OCI-LY3 (cell line): ENCODE results near the gene KRTAP10-11.

Source experiments
- H2AFZ ChIP-seq: fragments of 200-600, 300-600 bp; shearing (Covaris generic); 2 replicates; pipeline ENCODE4 v1.6.0; 2014; ENCODE audit warnings: antibody characterized with exemption, low read depth, low read length
- H3K27ac ChIP-seq: fragments of 200-600, 300-600 bp; sonication (generic); 2 replicates; pipeline ENCODE4 v1.5.1; 2014; ENCODE audit warnings: mild to moderate bottlenecking, low read length, moderate library complexity, mixed read lengths
- H3K27me3 ChIP-seq: fragments of 200-600, 300-600 bp; sonication (generic); 2 replicates; pipeline ENCODE4 v1.6.1; 2014; ENCODE audit warnings: low read depth, low read length, mixed read lengths
- H3K36me3 ChIP-seq: fragments of 200-600, 300-600 bp; sonication (generic); replicated peaks from 2 replicates; pipeline ENCODE3; 2014; ENCODE audit warnings: low read depth, low read length, mixed read lengths
- H3K4me1 ChIP-seq: fragments of 300-600, 200-600 bp; sonication (generic); 2 replicates; pipeline ENCODE4 v1.6.1; 2014; ENCODE audit warnings: low read length, mixed read lengths
- H3K4me2 ChIP-seq: fragments of 200-600, 300-600 bp; sonication (generic); 2 replicates; pipeline ENCODE4 v1.6.1; 2014; ENCODE audit warnings: low read length, mixed read lengths
- H3K4me3 ChIP-seq: fragments of 300-600, 200-600 bp; sonication (generic); 2 replicates; pipeline ENCODE4 v1.5.1; 2014; ENCODE audit warnings: antibody characterized with exemption, mild to moderate bottlenecking, low read length, moderate library complexity
- H3K79me2 ChIP-seq: fragments of 300-600, 200-600 bp; shearing (Covaris generic); 2 replicates; pipeline ENCODE4 v1.6.1; 2014; ENCODE audit warnings: mild to moderate bottlenecking, low read length, mixed read lengths
- H3K9ac ChIP-seq: fragments of 300-600, 200-600 bp; shearing (Covaris generic); 2 replicates; pipeline ENCODE4 v1.6.0; 2014; ENCODE audit warnings: mild to moderate bottlenecking, low read length, moderate library complexity
- H3K9me3 ChIP-seq: fragments of 200-600, 300-600 bp; shearing (Covaris generic); 2 replicates; pipeline ENCODE4 v1.6.1; 2014; ENCODE audit warnings: low read length, mixed read lengths; ENCODE audit not compliant: insufficient read depth
- H4K20me1 ChIP-seq: fragments of 200-600, 300-600 bp; sonication (generic); 2 replicates; pipeline ENCODE4 v1.6.1; 2016; ENCODE audit warnings: low read length, mixed read lengths; ENCODE audit not compliant: insufficient read depth
- CTCF ChIP-seq: fragments of 200-600, 300-600 bp; sonication (generic); IDR thresholded peaks from 2 replicates; pipeline ENCODE4 v1.5.1; 2014; ENCODE audit warnings: antibody characterized with exemption, low read length, low read depth
- EZH2phosphoT487 ChIP-seq: fragments of 200-600 bp; shearing (Covaris generic); IDR thresholded peaks from 2 replicates; pipeline ENCODE4 v1.6.1; 2018; ENCODE audit warnings: antibody characterized with exemption, mixed run types, low read depth

The KRTAP10-11 gene

GRCh38 chr21:44653656-44654575, 7.7 kb downstream of the KRTAP10-11 start:
- Histone ChIP-seq H4K20me1 (no peaks in the 10 kb centered on the region), H3K4me3 (no peak overlapping the region), H3K27ac (no peak overlapping the region), H3K4me1 (no peaks in the 10 kb centered on the region), H3K27me3 (no peaks in the 10 kb centered on the region), H3K79me2 (no peaks in the 10 kb centered on the region), H3K4me2 (no peak overlapping the region), H3K36me3 (no peaks in the 10 kb centered on the region), H2AFZ (no peak overlapping the region), H3K9me3 (no peaks in the 10 kb centered on the region), H3K9ac (no peak overlapping the region)
- TF ChIP-seq EZH2phosphoT487, result no peak
- no peak for TF ChIP-seq CTCF

DNA sequence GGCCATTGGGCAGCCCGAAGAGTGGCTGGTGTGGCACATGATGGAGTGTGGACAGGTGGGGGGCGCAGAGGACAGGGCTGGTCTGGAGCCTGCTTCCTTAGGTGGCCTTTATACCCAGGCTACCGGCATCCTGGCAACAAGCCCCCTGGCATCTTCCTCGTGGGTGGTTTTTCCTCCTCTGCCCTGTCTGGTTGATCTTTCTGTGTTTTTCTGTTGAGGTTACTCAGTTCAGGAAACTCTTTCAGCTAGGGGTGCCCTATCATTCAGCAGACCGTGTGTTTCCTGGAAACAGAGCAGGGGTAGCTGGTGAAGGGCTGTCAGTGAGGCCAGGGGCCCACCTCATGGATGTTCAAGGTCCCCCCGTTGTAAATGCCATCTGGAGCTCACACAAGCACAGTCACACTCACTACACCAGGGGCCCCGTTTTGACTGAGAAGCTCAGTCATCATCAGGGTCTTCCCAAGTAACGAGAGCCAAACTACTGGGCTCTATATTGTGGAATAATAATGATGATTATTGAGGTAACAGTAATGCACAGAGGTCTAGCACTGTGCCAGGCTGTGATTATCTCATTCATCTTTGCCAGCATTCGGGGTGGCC, 8.5 kb downstream of the KRTAP10-11 start, which contains the start of gene KRTAP12-4:
Gene KRTAP12-4, minus strand, starts transcription at position 84 of the 600 bp plus-strand sequence. Its CDS starts 45 bp downstream, at position 39.
- H2AFZ ChIP-seq, result no peak within 1 kb of the TSS
- H3K27ac ChIP-seq, result no peak within 1 kb of the TSS
- H3K79me2 ChIP-seq, result no peaks in the 10 kb centered on the region
- no peaks in the 10 kb centered on the region for H4K20me1 ChIP-seq
- no peaks in the 10 kb centered on the region for H3K27me3 ChIP-seq
- H3K9me3 ChIP-seq, result no peaks in the 10 kb centered on the region
- H3K36me3 ChIP-seq, result no peaks in the 10 kb centered on the region
- H3K4me3 ChIP-seq, result no peak within 1 kb of the TSS
- H3K4me2 ChIP-seq, result no peak within 1 kb of the TSS
- H3K4me1 ChIP-seq, result no peaks in the 10 kb centered on the region
- H3K9ac ChIP-seq, result no peak within 1 kb of the TSS
- no peak for TF ChIP-seq EZH2phosphoT487
- no peak for TF ChIP-seq CTCF

GRCh38 chr21:44656868-44657267, 10.7 kb downstream of the KRTAP10-11 start:
- Histone ChIP-seq H3K4me2 (no peak overlapping the region), H3K27ac (no peak overlapping the region), H3K36me3 (no peaks in the 10 kb centered on the region), H3K9me3 (no peaks in the 10 kb centered on the region), H4K20me1 (no peaks in the 10 kb centered on the region), H2AFZ (no peak overlapping the region), H3K9ac (no peak overlapping the region), H3K79me2 (no peaks in the 10 kb centered on the region), H3K4me3 (no peak overlapping the region), H3K27me3 (no peaks in the 10 kb centered on the region), H3K4me1 (no peaks in the 10 kb centered on the region)
- TF ChIP-seq CTCF (no peak), EZH2phosphoT487 (no peak)
